NCI-H1105 treated with DMSO at 0.1 percent for 48 hours (cell line): ENCODE data around the gene PTPN3.
"Not testable (repeated sequence)": the region's sequence is repeated elsewhere in the genome, so short reads cannot be mapped to it uniquely, and the experiment has no call there.

ENCODE experiments used
- DNase-seq: peaks from one replicate; lab custom pipeline; 2025; lab: John Stamatoyannopoulos, UW

PTPN3 gene

DNA sequence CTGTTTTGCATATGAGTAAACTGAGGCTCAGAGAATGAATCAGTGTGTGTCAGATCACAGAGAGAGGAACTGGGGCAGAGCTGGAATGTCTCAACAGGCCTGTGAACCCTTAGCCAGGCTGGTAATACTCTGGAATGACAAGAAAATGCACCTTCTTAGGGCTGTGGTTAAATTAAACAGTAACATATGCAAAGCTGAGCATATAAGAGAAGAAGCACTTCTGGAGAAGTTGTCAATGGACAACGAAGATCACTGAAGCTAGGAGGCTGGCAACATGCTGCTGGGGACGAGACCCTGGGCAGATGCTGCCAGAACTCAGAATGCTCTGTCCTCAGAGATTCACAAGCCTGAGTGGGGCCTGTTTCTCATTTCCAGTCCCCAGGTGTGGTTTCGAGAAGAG, 112.6 kb downstream of the PTPN3 start:
- no peak for DNase-seq

DNA sequence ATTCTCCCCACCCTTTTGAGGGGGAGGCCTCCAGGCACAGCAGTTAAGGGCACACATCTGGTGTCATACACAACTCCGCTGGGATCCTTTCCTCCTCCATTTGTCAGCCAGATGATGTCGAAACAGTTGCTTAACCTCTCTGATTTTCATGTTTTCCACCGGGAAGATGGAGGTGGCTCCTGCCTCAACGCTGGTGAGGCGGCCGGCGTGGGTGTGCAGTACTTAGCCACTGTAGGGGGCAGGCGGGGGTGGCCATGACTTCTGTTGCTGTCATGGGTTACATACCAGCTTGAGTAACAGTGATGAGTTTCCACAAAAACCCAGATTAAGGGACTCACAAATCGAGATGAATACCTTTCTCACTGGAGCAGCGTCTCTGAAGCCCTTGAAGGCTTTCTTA, 114.2 kb downstream of the PTPN3 start:
- no peak for DNase-seq

DNA sequence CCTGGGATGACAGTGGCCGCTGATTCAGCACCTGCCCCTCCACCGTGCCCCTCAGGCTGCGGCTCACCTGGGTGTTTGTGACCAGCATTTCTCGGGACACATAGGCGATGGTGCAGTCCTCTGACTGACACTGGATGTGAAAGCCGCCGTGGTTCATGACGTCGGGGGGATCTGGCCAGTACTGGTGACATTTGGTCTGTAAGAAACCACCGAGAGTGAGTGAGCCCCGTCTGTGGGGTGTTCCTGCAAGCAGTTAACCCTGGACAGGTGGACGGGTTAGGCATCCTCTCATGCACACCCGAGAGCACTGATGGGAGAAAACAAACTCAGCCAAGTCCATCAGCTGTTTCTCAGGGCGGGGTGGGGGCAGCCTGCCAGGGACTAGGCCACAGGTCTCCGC, 114.8 kb downstream of the PTPN3 start:
- DNase-seq: no peak

- no peak for DNase-seq
Measured at GRCh38 chr9:109382585-109382984, 115.5 kb downstream of the PTPN3 start.

GRCh38 chr9:109382182-109382581, 115.9 kb downstream of the PTPN3 start:
- DNase-seq: no peak

DNA sequence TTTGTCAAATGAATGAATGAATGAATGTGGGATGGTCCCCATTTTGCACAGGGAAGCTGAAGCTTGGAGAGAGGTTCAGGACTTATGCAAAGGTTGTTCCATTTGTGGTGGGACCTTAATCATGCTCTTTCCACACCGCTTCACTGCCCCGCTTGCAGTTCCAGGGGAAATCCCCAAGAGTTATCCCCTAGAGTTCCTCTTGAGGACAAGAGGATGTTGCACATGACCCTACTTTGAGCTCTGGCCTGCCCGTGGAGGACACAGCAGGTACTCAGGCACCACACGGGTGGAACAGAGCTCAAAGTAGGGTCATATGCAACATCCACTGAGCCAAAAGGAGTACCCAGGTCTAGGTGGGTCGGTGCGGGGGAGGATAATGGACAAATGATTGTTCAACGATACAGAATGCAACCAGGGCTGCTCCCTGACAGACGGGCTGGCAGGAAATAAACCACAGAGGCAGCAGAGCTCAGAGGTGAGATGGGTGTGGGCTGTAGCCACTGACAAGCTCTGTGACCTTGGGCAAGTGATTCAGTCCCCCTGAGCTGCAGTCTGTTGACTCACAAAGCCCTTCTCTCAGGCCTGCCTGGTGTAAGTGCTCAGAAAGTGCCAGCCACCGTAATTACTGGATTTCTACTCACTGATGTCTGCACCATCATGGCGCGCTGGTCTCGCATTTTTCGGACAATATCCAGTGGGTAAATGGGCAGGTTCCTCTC, 116.9 kb downstream of the PTPN3 start:
- DNase-seq: no peak

GRCh38 chr9:109379513-109379912, 118.6 kb downstream of the PTPN3 start:
- no peak for DNase-seq

- DNase-seq: no peak
Measured at GRCh38 chr9:109378316-109378715, 119.8 kb downstream of the PTPN3 start.

- no peak for DNase-seq
Measured at GRCh38 chr9:109372246-109372645, 125.9 kb downstream of the PTPN3 start.

- DNase-seq: no peak
Measured at GRCh38 chr9:109371374-109371773, 126.7 kb downstream of the PTPN3 start.

- no peak for DNase-seq
Measured at GRCh38 chr9:109369285-109369684, 128.8 kb downstream of the PTPN3 start.

- DNase-seq: no peak
Measured at GRCh38 chr9:109360771-109361170, 137.3 kb downstream of the PTPN3 start.

DNA sequence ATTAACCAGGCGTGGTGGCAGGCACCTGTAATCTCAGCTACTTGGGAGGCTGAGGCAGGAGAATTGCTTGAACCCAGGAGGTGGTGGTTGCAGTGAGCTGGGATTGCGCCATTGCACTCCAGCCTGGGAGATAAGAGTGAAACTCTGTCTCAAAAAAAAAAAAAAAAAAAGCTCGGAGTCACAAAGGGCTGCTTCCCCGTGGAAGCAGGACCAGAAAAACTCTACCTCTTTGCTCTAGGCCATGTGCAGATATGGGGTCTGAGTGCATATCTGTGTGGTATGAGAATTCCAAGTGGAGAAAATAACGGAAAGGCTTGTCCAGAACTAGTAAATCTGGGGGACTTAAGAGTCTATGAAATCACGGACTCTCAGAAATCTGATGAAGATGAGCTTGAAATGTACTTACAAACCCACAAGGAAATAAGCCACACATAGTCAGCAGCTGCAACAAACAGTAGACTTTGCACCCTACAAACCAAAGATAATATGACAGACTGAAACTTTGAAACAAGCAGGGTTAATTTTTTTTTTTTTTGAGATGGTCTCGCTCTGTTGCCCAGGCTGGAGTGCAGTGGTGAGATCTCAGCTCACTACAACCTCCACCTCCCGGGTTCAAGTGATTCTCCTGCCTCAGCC, 139.0 kb downstream of the PTPN3 start:
- not testable (repeated sequence) for DNase-seq

DNA sequence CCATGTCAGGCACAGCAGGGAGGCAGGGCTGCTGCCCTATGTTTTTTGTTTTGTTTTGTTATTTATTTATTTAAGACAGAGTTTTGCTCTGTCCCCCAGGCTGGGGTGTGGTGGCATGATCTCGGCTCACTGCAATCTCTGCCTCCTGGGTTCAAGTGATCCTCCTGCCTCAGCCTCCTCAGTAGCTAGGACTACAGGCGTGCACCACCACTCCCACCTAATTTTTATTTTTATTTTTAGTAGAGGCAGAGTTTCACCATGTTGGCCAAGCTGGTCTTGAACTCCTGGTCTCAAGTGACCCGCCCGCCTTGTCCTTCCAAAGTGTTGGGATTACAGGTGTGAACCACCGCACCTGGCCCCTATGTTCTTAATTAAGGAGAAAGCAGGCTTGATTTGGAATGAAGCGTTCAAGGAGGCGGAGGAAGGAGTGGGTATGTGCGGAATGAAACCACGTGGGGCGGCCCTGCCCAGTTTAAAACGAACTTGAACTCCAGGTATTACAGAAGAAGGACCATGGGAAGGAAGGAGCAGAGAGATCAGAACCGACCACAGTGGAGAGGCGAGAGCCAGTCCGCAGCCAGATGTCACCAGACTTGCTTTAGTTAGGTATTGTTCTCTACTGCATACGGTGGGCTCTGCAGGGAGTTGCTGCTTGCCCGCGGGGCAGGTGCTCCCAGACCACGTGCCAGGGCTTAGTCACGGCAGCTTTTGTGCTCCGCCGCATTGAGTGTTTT, 142.4 kb downstream of the PTPN3 start:
- DNase-seq: no peak

- no peak for DNase-seq
Measured at GRCh38 chr9:109354190-109354589, 143.9 kb downstream of the PTPN3 start.

- no peak for DNase-seq
Measured at GRCh38 chr9:109351032-109351431, 147.1 kb downstream of the PTPN3 start.

DNA sequence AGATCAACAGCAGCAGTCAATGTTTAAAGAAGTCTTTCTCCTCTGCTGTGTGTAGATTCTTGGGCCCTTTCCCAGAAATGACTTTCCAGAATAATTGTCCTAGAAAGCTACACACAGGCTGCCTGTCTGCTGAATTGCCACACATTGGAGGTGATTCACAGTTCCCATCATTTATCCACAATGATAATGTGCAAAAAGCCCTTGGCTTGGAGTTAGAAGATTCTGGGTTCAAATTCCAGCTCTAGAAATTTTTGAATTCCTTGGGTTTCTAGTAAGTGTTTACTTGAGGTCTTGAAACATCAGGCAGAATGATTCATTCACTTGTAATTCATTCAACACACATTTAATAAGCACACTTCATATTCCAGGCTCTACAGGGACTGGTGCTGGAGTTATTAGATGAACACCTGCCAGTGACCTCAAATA, 148.7 kb downstream of the PTPN3 start:
- peak; percentile 95 for DNase-seq

GRCh38 chr9:109346904-109347303, 151.2 kb downstream of the PTPN3 start:
- no peak for DNase-seq

DNA sequence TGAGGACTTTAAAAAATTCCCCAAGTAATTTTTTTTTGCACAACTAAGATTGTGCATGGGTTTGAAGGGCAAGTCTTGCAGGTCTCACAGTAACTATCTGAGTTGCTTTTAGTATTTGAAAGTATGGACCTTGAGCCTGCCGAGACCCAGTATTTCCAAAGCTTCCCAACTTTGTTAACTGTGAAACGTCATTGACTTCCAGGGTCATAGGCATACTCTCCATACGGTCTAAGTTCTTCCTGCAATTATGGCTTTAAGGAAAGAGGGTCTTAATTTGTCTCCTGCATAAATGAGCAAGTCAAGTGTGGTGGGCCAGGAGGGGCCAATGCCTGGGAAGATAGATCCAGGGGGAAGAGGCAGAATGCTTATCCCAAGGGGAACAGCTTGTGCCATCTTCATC, 153.2 kb downstream of the PTPN3 start:
- no peak for DNase-seq

DNA sequence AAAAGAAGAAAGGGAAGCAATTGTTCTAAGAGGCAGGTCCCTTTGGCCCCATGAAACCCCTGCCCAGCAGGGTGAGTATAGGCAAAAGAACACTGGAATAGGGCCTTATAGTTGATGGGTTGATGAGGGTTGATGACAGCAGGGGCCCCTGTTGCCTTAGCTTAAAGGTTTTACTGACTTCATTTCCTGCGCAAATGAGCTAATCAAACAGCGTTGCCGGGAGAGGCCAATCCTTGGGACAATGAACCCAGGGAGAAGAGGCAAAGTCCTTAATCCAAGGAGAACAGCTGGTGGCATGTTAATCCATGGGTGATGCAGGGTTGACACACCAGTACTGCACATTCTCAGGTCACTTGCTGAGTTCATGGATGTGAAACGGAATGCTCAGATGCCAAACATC, 155.2 kb downstream of the PTPN3 start:
- no peak for DNase-seq

DNA sequence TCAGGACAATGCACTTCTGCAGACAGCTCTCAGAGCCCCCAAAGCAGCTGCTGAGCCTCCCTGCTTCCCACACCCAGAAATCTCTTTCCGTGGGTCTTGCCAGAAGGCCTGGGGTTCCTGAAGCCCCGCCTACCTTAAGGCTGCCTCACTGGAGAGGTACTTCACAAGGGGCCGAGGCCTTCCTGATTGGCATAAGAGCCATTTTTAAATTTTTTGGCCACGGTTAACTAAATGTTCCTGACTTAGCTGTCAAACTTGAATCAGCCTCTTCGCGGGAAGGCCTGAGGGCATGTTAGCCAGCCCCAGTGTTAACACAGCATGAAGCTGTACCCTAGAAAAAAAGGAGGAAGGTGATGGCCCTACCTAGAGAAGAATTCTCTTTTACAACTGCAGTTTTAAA, 156.5 kb downstream of the PTPN3 start:
- no peak for DNase-seq

- DNase-seq: not testable (repeated sequence)
Measured at GRCh38 chr9:109340979-109341378, 157.1 kb downstream of the PTPN3 start.

GRCh38 chr9:109336409-109336808, 161.7 kb downstream of the PTPN3 start:
- no peak for DNase-seq
